ENCODE results near the gene APCDD1L. TPM values are rescaled to one million over a fixed set of nuclear protein-coding genes. Genes with fewer than 3 reads are reported as not detected.

APCDD1L gene
- polyA plus RNA-seq, 1 of the 3 experiments (the other 2 are of a cell fraction) = 0.99 TPM

DNA sequence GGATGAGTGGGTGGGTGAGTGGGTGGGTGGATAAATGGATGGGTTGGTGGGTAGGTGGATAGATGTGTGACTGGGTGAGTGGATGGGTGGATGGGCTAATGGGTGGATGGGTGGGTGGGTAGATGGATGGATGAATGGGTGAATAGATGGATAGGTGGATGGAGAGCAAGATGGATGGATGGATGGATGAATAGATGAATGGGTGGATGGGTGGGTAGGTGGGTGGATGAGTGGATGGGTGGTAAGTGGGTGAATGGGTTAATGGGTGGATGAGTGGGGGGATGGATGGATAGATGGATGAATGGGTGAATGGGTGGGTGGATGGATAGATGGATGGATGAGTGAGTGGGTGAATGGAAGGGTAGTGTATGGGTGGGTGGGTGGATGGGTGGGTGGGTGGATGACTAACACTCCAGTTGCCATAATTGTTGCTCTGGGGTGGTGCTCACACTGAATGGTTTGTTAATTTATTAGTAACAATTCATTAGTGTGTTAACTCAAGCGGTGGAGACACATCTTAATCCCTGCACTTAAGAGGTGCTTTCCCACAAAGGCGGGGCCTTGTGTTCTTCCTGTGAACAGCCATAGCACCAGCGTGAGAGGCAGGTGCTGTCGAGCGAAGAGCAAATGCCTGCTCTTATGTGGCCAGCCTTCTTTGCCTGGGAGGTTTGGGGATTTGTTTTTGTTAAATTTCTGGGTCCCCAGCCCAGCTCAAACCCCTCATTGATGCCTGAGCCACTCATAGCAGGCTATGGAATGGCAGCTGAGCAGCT lies 4.9 kb upstream of the APCDD1L start:
- H3K27ac ChIP-seq (ENCODE audit: low read depth in 2 of 2, low read length in 1 of 2) = no peak overlapping the region
- H3K4me1 ChIP-seq (ENCODE audit: control insufficient read depth in 1 of 2, insufficient read depth in 2 of 2, low read depth in 1 of 2, low read length in 1 of 2) = peaks cover 18 to 19% of the 10 kb centered on the region in 2 experiments; a peak in 2 of 4 replicates
- H3K9me3 ChIP-seq = no peaks in the 10 kb centered on the region
- 83% methylated on average over 5 of the region's 5 CpGs for WGBS (ENCODE audit: low lambda C conversion rate)
- H3K9ac ChIP-seq = no peak overlapping the region
- H3K27me3 ChIP-seq (ENCODE audit: insufficient read depth) = no peaks in the 10 kb centered on the region
- H2AFZ ChIP-seq (ENCODE audit: low read depth) = no peak overlapping the region
- DNase-seq = no peak
- no peak overlapping the region for H3K4me2 ChIP-seq
- no peaks in the 10 kb centered on the region for H3K79me2 ChIP-seq (ENCODE audit: insufficient read depth)
- H3F3A ChIP-seq (replicated peaks; ENCODE audit: insufficient read depth) = no peaks in the 10 kb centered on the region
- no peaks in the 10 kb centered on the region for H3K9me2 ChIP-seq
- no peak overlapping the region for H3K4me3 ChIP-seq (ENCODE audit: low read depth in 2 of 2, low read length in 1 of 2)
- ChIA-PET CTCF (no interaction called here), POLR2A (no interaction called here)
- TF ChIP-seq RXRA (IDR thresholded peaks at IDR 0.05; ENCODE audit: borderline replicate concordance, low read depth) (no peak), SIN3A (IDR thresholded peaks at IDR 0.05; ENCODE audit: borderline replicate concordance, low read depth, low read length) (no peak), USF2 (IDR thresholded peaks at IDR 0.05; ENCODE audit: borderline replicate concordance, low read depth, low read length) (no peak), POLR2AphosphoS5 (IDR thresholded peaks at IDR 0.05; ENCODE audit: low read depth, low read length) (no peak), NFIC (IDR thresholded peaks at IDR 0.05; ENCODE audit: borderline replicate concordance) (no peak), JUND (IDR thresholded peaks at IDR 0.05) (no peak), ELF1 (IDR thresholded peaks at IDR 0.05) (no peak), CTCF (IDR thresholded peaks at IDR 0.05) (no peak), RCOR1 (IDR thresholded peaks at IDR 0.05; ENCODE audit: low read length) (no peak), FOSL2 (IDR thresholded peaks at IDR 0.05; ENCODE audit: borderline replicate concordance, low read depth) (no peak), RAD21 (IDR thresholded peaks at IDR 0.05; ENCODE audit: low read length) (no peak), RFX5 (IDR thresholded peaks at IDR 0.05; ENCODE audit: low read length) (no peak), FOXM1 (IDR thresholded peaks at IDR 0.05; ENCODE audit: low read depth) (no peak), MEF2A (IDR thresholded peaks at IDR 0.05; ENCODE audit: borderline replicate concordance, low read depth) (no peak), YY1 (IDR thresholded peaks at IDR 0.05; ENCODE audit: low read depth) (no peak)
- TF ChIP-seq, protein P1, sequence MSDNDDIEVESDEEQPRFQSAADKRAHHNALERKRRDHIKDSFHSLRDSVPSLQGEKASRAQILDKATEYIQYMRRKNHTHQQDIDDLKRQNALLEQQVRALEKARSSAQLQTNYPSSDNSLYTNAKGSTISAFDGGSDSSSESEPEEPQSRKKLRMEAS (IDR thresholded peaks at IDR 0.05; ENCODE audit: low read depth) = no peak
- TF ChIP-seq, protein P2, sequence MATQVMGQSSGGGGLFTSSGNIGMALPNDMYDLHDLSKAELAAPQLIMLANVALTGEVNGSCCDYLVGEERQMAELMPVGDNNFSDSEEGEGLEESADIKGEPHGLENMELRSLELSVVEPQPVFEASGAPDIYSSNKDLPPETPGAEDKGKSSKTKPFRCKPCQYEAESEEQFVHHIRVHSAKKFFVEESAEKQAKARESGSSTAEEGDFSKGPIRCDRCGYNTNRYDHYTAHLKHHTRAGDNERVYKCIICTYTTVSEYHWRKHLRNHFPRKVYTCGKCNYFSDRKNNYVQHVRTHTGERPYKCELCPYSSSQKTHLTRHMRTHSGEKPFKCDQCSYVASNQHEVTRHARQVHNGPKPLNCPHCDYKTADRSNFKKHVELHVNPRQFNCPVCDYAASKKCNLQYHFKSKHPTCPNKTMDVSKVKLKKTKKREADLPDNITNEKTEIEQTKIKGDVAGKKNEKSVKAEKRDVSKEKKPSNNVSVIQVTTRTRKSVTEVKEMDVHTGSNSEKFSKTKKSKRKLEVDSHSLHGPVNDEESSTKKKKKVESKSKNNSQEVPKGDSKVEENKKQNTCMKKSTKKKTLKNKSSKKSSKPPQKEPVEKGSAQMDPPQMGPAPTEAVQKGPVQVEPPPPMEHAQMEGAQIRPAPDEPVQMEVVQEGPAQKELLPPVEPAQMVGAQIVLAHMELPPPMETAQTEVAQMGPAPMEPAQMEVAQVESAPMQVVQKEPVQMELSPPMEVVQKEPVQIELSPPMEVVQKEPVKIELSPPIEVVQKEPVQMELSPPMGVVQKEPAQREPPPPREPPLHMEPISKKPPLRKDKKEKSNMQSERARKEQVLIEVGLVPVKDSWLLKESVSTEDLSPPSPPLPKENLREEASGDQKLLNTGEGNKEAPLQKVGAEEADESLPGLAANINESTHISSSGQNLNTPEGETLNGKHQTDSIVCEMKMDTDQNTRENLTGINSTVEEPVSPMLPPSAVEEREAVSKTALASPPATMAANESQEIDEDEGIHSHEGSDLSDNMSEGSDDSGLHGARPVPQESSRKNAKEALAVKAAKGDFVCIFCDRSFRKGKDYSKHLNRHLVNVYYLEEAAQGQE (IDR thresholded peaks at IDR 0.05; ENCODE audit: low read depth, low read length) = no peak
- no peaks in the 10 kb centered on the region for H3K36me3 ChIP-seq (replicated peaks in 1 of 2; ENCODE audit: control insufficient read depth in 1 of 2, insufficient read depth in 2 of 2, low read length in 1 of 2)
- H4K20me1 ChIP-seq (ENCODE audit: insufficient read depth) = no peaks in the 10 kb centered on the region
